Ovary (tissue), 9 donors: Measurements from ENCODE around the gene IGHMBP2. TPM values are rescaled to one million over a fixed set of nuclear protein-coding genes. Genes with fewer than 3 reads are reported as not detected.

Experiments used
- DNase-seq, 5 donors: peaks; one replicate each; pipeline ENCODE4 v3.0.0-alpha.2; 2019 to 2020
- H3K27ac ChIP-seq, 2 donors: fragments of 200-600 bp; one replicate each; pipeline versions ENCODE4 v1.5.1 to v1.8.0; 2019 to 2022
- H3K27me3 ChIP-seq: fragments of 200-600 bp; one replicate; pipeline ENCODE4 v1.8.0; 2022
- H3K36me3 ChIP-seq: fragments of 200-600 bp; sonication (generic); one replicate; pipeline ENCODE4 v1.5.1; 2019
- H3K4me1 ChIP-seq: one replicate; pipeline ENCODE4 v1.8.1; 2013; ENCODE audit warnings: mild to moderate bottlenecking, moderate library complexity; ENCODE audit not compliant: insufficient read depth
- H3K4me3 ChIP-seq: fragments of 200-600 bp; sonication (generic); one replicate; pipeline ENCODE4 v1.5.1; 2017
- H3K9me3 ChIP-seq, 2 donors: fragments of 200-600 bp in 1 of 2; sonication (generic) in 1 of 2; one replicate each; pipeline versions ENCODE4 v1.5.1 to v1.8.1; 2013 to 2019; ENCODE audit warnings: mild to moderate bottlenecking in 1 of 2, moderate library complexity in 1 of 2
- EP300 ChIP-seq: sonication (generic); formaldehyde crosslinking; IDR thresholded peaks from one replicate; pipeline ENCODE4 v1.6.1; 2017; ENCODE audit warnings: antibody characterized with exemption
- POLR2A ChIP-seq: fragments of 450-650 bp; IDR thresholded peaks from one replicate; pipeline ENCODE4 v1.6.1; 2017; ENCODE audit warnings: antibody characterized with exemption, mild to moderate bottlenecking, moderate library complexity
- WGBS, 3 donors: extraction: QIAGEN DNeasy Blood & Tissue Kit in 1 of 3; methylation state at CpG; one replicate each; pipeline versions ENCODE4 v1.1.5 to v1.1.7; 2013 to 2017; 5-methylcytosine and 5-hydroxymethylcytosine counted together
- intact Hi-C, 4 donors: fragments of 100-400 bp; cut with DNase I; formaldehyde crosslinking; loops; one replicate each; pipeline versions ENCODE4 v1.11.0 to v1.15.1; 2022 to 2023
- polyA plus RNA-seq, 2 donors: library from polyadenylated mRNA; stranded (reverse); fragments of 200-250 nt in 1 of 2; fragments of 350-450 nt in 1 of 2; fragmentation: Illumina TruSeq in 1 of 2; extraction: RNeasy Lipid Tissue Mini Kit (QIAGEN cat#74804) in 1 of 2; gene quantifications; one replicate each; pipeline ENCODE4 v1.2.3, GENCODE V29; 2013 to 2014
- total RNA-seq, 7 donors: library from RNA; depleted of rRNA in 2 of 7; stranded (reverse); fragments of >200 nt in 2 of 7; fragmentation: NEBNext Ultra II Directional in 3 of 7; extraction: Animal tissue kit (Norgen Biotek cat#: 25700) in 3 of 7; gene quantifications; one replicate each; pipeline versions ENCODE4 v1.1.0 to v1.2.4, GENCODE V29; 2016 to 2023
- TF ChIP-seq, protein P1 (sequence below), 3 donors: fragments of 450-650 bp in 2 of 3; fragments of 200-600 bp in 1 of 3; IDR thresholded peaks; one replicate each; pipeline versions ENCODE4 v1.5.1 to v1.8.0; 2016 to 2022; ENCODE audit warnings: antibody characterized with exemption in 3 of 3, mild to moderate bottlenecking in 1 of 3
- donor health status: DM: no; HTN: no; CAD: no; lungs with moderate emphysema.
- donor health status: DM: no; HTN: no; CAD: no.
- donor health status: Bipolar disorder and iron deficiency.
- donor health status: DM: yes; HTN: yes; CAD: no.
- donor health status: DM: no; HTN: no; CAD: no.
- donor health status: DM: yes; HTN: yes; CAD: no.

Gene IGHMBP2
- total and polyA plus RNA-seq, 9 donors = 8.3 to 18.9 (median 15.9) TPM

DNA sequence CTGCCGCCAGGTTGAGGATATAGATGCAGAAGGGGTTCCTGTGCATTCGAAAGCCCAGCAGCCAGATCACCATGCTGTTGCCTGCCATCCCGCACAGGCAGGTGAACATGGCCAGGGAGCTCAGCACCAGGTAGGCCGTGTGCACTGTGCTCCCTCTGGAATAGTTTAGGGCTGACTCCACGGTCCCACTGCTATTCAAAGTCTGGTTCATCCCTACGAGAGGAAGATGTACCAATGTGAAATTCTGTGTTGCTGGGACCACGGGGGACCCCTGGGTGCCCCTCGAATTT lies 77.0 kb downstream of the IGHMBP2 start, which contains the start of gene MRGPRD:
Gene MRGPRD (minus strand): TSS at position 211 of the 290 bp plus-strand sequence. CDS start 0 bp downstream, at position 211.
- H3K4me3 ChIP-seq = no peak within 1 kb of the TSS
- no peaks in the 10 kb centered on the region for H3K9me3 ChIP-seq
- no peak for DNase-seq
- no peak within 1 kb of the TSS for H3K27ac ChIP-seq
- H3K36me3 ChIP-seq = no peaks in the 10 kb centered on the region
- H3K27me3 ChIP-seq = no peaks in the 10 kb centered on the region
- WGBS, 3 donors = 82 to 86% (median 84%) methylated on average over 8 of the region's 8 CpGs
- TF ChIP-seq, protein P1, sequence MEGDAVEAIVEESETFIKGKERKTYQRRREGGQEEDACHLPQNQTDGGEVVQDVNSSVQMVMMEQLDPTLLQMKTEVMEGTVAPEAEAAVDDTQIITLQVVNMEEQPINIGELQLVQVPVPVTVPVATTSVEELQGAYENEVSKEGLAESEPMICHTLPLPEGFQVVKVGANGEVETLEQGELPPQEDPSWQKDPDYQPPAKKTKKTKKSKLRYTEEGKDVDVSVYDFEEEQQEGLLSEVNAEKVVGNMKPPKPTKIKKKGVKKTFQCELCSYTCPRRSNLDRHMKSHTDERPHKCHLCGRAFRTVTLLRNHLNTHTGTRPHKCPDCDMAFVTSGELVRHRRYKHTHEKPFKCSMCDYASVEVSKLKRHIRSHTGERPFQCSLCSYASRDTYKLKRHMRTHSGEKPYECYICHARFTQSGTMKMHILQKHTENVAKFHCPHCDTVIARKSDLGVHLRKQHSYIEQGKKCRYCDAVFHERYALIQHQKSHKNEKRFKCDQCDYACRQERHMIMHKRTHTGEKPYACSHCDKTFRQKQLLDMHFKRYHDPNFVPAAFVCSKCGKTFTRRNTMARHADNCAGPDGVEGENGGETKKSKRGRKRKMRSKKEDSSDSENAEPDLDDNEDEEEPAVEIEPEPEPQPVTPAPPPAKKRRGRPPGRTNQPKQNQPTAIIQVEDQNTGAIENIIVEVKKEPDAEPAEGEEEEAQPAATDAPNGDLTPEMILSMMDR (IDR thresholded peaks at IDR 0.05) = no peak
- no peak for TF ChIP-seq EP300
- no peak for TF ChIP-seq POLR2A
- intact Hi-C loops = no loop called here
- no peaks in the 10 kb centered on the region for H3K4me1 ChIP-seq

DNA sequence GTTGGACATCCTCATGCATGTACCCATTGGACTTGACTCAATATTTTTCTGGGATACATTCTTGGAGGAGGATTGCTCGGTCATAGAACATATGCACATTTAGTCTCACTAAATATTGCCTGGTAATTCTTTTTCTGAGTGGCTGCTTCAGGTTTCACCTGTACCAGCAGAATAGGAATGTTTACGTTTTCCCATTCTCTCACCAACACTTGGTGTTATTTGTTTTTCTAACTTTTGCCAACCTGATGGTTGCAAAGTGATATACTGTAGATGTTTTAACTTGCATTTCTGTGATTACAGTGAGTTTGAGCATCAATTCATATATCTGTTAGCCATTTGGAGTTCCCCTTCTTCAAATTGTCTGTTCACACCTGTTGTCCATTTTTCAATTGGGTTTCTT lies 78.4 kb downstream of the IGHMBP2 start:
- no peak overlapping the region for H3K27ac ChIP-seq
- WGBS, 3 donors = 91 to 96% (median 92%) methylated on average over 2 of the region's 2 CpGs
- no peaks in the 10 kb centered on the region for H3K36me3 ChIP-seq
- H3K9me3 ChIP-seq = no peaks in the 10 kb centered on the region
- no peak overlapping the region for H3K4me3 ChIP-seq
- no peak for DNase-seq
- TF ChIP-seq POLR2A (no peak), EP300 (no peak)
- TF ChIP-seq, protein P1 (IDR thresholded peaks at IDR 0.05) = no peak
- H3K27me3 ChIP-seq = no peaks in the 10 kb centered on the region
- intact Hi-C loops = no loop called here
- H3K4me1 ChIP-seq = no peaks in the 10 kb centered on the region

DNA sequence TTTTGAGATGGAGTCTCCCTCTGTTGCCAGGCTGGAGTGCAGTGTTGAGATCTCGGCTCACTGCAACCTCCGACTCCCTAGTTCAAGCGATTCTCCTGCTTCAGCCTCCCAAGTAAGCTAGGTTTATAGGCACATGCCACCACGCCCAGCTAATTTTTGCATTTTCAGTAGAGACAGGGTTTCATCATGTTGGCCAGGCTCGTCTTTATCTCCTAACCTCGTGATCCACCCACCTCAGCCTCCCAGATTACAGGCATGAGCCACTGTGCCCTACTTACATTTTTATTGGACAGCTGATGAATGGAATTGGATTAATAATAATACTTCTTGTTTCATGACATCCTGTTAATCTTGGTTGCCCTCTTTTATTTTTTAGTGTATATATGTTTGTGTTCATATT lies 80.1 kb downstream of the IGHMBP2 start:
- intact Hi-C loops = no loop called here
- no peak for DNase-seq

DNA sequence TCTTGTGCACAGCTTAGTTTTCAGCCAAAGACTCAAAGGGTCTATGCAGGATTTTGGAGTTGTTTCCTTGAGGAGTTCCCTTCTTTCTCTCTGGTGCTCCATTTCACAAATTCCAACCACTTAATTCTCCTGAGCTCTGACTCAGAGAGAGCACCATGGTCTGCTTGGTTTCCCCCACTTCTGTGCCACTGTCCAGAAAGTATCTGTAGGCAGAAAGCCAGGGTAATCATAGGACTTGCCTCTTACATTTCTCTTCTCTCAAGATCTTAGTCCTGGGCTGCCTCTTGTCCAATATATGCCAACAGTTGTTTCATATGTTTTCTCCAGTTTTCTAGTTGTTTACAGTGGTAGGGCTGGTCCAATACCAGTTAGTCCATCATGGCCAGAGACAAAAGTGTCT lies 83.5 kb downstream of the IGHMBP2 start:
- Histone ChIP-seq H3K4me3 (no peak overlapping the region), H3K4me1 (no peaks in the 10 kb centered on the region), H3K36me3 (no peaks in the 10 kb centered on the region), H3K27me3 (peaks cover 2% of the 10 kb centered on the region), H3K27ac (no peak overlapping the region), H3K9me3 (no peaks in the 10 kb centered on the region)
- intact Hi-C loops = no loop called here
- DNase-seq = no peak
- no peak for TF ChIP-seq EP300

More for the DNA sequence above, 80.1 kb downstream of the IGHMBP2 start:
- no peak overlapping the region for H3K27ac ChIP-seq
- H3K9me3 ChIP-seq = no peaks in the 10 kb centered on the region
- no peak overlapping the region for H3K4me3 ChIP-seq
- H3K27me3 ChIP-seq = peaks cover under 1% of the 10 kb centered on the region
- WGBS, 3 donors = 63 to 72% (median 65%) methylated on average over 6 of the region's 6 CpGs
- H3K36me3 ChIP-seq = no peaks in the 10 kb centered on the region
- no peaks in the 10 kb centered on the region for H3K4me1 ChIP-seq
- TF ChIP-seq POLR2A (no peak), EP300 (no peak)
- TF ChIP-seq, protein P1 (IDR thresholded peaks at IDR 0.05) = no peak

DNA sequence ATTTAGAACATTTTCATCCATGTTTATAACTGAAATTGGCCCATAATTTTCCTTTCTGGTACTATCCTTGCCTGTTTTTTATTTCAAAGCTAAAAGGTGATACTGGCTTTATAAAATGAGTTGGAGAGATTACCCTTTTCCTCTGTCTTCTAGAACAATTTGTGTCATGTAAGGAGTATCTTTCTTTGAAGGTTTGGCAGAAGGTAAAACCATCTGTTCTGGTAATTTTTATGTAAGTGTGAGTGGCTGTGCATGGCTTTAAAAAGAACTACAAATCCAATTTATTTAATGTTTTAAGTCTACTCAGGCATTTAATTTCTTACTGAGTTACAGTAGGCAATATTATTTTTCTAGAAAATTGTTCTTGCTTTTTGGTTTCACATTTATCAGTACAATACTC lies 84.8 kb downstream of the IGHMBP2 start:
- DNase-seq = no peak
- no peaks in the 10 kb centered on the region for H3K4me1 ChIP-seq
- H3K27me3 ChIP-seq = peaks cover 2% of the 10 kb centered on the region
- H3K9me3 ChIP-seq = no peaks in the 10 kb centered on the region
- intact Hi-C loops = no loop called here
- H3K27ac ChIP-seq = no peak overlapping the region
- H3K36me3 ChIP-seq = no peaks in the 10 kb centered on the region
- H3K4me3 ChIP-seq = no peak overlapping the region
- TF ChIP-seq POLR2A (no peak), EP300 (no peak)
- TF ChIP-seq, protein P1 (IDR thresholded peaks at IDR 0.05) = no peak

Other genes with a start within 250 kb of the IGHMBP2 start
- gene GAL, start 219.3 kb upstream of the IGHMBP2 start, total RNA-seq = 1 to 10 TPM in 1 of 7 donors, under 1 TPM in 1, not detected in 5; 0.36 to 1.4 TPM
- gene GAL, start 219.3 kb upstream of the IGHMBP2 start, polyA plus RNA-seq = under 1 TPM in 1 of 2 donors, not detected in 1; 0.19 TPM
- gene TESMIN, start 152.4 kb upstream of the IGHMBP2 start, total RNA-seq = 1 to 10 TPM; 1.5 to 4.1 (median 1.9) TPM
- 1 to 10 TPM; 1.1 to 1.6 TPM for gene TESMIN, start 152.4 kb upstream of the IGHMBP2 start, polyA plus RNA-seq
- gene CPT1A, start 62.0 kb upstream of the IGHMBP2 start, total RNA-seq = 10 to 100 TPM; 33.3 to 87.1 (median 44.3) TPM
- gene CPT1A, start 62.0 kb upstream of the IGHMBP2 start, polyA plus RNA-seq = 10 to 100 TPM; 25.3 to 54.2 TPM
- 10 to 100 TPM; 40.3 to 70.7 (median 51.9) TPM for gene MRPL21, start 59 bp upstream of the IGHMBP2 start, total RNA-seq
- gene MRPL21, start 59 bp upstream of the IGHMBP2 start, polyA plus RNA-seq = 10 to 100 TPM; 64.0 to 74.7 TPM
- not detected for gene MRGPRD, start 77.1 kb downstream of the IGHMBP2 start, total RNA-seq
- not detected for gene MRGPRD, start 77.1 kb downstream of the IGHMBP2 start, polyA plus RNA-seq
- gene MRGPRF, start 109.4 kb downstream of the IGHMBP2 start, total RNA-seq = 100 to 1,000 TPM in 1 of 7 donors, 10 to 100 TPM in 6; 19.3 to 104 (median 35.2) TPM
- gene MRGPRF, start 109.4 kb downstream of the IGHMBP2 start, polyA plus RNA-seq = 10 to 100 TPM in 1 of 2 donors, 1 to 10 TPM in 1; 8.6 to 40.7 TPM
- gene TPCN2, start 145.0 kb downstream of the IGHMBP2 start, total RNA-seq = 10 to 100 TPM; 20.2 to 35.7 (median 23.7) TPM
- gene TPCN2, start 145.0 kb downstream of the IGHMBP2 start, polyA plus RNA-seq = 10 to 100 TPM in 1 of 2 donors, 1 to 10 TPM in 1; 6.5 to 12.4 TPM